Stimulated activated CD8-positive, alpha-beta memory T cell treated with anti-CD3 and anti-CD28 coated beads, Interleukin-4, amount 100 ng/mL, for 4 hours (primary cell): ENCODE measurements around the gene PM20D1.
A peak's percentile ranks its signal among the peaks of the same experiment; 100 is the strongest.
"Not testable (repeated sequence)": the region's sequence is repeated elsewhere in the genome, so short reads cannot be mapped to it uniquely, and the experiment has no call there.

Experiments used
- DNase-seq, 2 donors: peaks; one replicate each; pipeline ENCODE4 v3.0.0-alpha.2; 2020; ENCODE audit warnings: low read depth in 2 of 2, low spot score in 1 of 2

The PM20D1 gene

GRCh38 chr1:205843036-205843859 lies 6.7 kb downstream of the PM20D1 start:
- no peak for DNase-seq

GRCh38 chr1:205842229-205842628 lies 7.7 kb downstream of the PM20D1 start:
- DNase-seq, result no peak

- no peak for DNase-seq
These were observed 9.6 kb downstream of the PM20D1 start for GRCh38 chr1:205840146-205840923.

DNA sequence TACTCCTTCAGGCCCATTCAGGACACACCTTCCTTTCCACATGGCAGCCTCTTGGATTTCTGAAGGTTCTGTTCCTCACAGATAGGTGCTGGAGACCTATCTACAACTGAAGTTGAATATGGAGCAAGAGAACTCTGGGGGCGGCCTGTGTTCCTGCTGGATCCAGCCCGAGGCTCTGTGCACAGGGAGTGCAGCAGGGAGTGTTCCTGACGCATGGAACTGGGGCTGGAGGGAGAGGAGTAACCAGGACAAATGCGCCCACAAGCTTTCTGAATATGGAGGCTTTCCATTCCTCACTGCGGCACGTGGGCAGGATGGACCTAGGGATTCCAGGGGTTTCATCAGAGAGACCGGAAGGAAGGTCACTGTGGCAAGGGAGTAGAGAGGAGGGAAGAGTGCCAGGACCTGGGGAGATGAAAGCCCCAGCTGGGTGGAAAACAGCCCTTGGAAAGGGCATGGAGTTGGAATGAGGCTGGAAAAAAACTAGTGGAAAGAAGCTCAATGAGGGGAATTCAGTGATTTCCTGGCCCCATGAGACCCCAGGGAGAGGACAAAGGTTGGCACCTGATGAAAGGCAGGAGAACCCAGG lies 12.5 kb downstream of the PM20D1 start:
- DNase-seq, result no peak

- DNase-seq, result no peak
These were observed 15.2 kb downstream of the PM20D1 start for GRCh38 chr1:205834751-205835150.

- no peak for DNase-seq
These were observed 17.6 kb downstream of the PM20D1 start for GRCh38 chr1:205832326-205832751.

DNA sequence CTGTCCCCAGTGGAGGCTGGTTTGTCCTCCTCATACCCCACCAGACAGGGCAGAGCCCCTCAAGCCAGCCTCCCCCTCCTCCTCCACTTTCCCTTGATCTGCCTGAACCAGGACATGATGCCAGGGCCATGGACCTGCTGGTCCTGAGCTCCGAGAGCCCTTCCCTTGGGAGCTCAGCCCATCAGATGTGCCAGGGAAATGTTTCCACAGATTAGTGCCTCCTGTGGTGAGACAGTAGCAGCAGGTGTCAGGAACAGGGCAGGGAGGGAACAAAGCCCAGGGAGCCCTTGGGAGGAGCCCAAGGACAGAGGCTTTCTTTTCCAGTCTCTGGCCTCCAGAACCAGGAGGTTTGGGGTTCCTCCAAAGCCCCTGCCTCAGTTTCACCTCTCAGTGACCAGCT lies 22.3 kb downstream of the PM20D1 start:
- no peak for DNase-seq

GRCh38 chr1:205826995-205827394 lies 22.9 kb downstream of the PM20D1 start:
- no peak for DNase-seq

- DNase-seq, result no peak
These were observed 23.7 kb downstream of the PM20D1 start for GRCh38 chr1:205826016-205826806.

DNA sequence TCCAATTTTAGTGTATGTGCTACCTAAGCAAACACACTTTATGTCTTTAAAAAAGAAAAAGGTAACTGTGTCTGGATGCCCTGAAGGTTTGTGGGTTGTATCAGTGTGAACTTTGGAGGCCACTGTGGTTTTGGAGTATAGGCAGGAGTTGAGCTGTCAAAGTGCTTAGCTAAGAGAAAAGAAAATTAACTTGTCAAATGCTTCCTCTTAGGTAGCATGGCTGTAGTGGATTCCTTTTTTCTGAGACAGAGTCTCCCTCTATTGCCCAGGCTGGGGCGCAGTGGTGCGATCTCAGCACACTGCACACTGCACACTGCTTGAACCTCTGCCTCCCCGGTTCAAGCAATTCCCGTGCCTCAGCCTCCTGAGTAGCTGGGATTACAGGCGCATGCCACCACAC lies 25.8 kb downstream of the PM20D1 start:
- no peak for DNase-seq

DNA sequence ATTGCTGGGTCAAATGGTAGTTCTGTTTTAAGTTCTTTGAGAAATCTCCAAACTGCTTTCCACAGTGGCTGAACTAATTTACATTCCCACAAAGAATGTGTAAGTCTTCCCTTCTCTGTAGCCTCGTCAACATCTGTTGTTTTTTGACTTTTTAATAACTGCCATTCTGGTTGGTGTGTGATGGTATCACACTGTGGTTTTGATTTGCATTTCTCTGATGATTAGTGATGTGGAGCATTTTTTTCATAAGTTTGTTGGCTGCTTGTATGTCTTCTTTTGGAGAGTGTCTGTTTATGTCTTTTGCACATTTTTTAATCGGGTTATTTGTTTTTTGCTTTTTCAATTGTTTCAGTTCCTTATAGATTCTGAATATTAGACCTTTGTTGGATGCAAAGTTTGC lies 26.7 kb downstream of the PM20D1 start:
- DNase-seq, result not testable (repeated sequence)

GRCh38 chr1:205822397-205822796 lies 27.5 kb downstream of the PM20D1 start:
- DNase-seq, result no peak

DNA sequence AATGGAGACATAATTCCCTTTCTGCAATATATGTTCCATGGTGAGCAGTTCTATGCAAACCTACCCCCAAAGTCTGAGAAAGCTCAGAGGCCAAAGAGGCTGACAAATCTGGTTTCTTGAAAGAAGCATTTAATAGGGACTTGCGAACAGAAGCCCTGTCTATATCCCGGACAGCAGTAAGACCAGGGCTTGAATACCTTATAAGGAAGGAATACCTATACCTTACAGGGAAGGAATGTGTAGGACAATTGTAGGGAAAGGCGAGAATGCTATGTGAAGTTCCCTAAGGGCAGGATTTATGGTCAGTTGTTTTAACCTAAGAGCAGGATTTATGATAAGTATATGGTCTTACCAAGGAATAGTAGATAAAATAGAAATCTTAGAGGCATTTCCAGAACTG lies 31.9 kb downstream of the PM20D1 start:
- no peak for DNase-seq

DNA sequence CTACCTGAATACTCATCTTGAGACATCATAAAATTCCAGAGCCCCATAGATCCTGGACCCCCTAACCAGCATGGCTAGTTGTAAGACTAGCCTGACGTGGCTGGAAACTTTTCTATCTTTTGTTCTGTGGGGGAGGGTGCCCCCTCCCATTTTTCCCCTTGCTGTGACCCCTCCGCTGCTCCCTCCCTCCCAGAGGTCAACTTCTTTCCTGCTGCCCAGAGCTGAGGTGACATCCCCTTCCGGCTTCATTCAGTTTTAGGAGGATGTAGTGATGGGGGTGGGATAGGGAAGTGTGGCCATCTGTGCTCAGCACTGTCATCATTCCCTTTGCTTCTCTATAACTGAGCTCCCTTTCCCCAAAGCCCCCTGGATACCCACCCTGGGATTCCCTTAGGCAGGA lies 32.6 kb downstream of the PM20D1 start:
- no peak for DNase-seq

GRCh38 chr1:205813755-205814058 lies 36.2 kb downstream of the PM20D1 start:
- DNase-seq, result no peak

- peak; percentile 78 to 87 for DNase-seq
These were observed 36.8 kb downstream of the PM20D1 start, which contains the start of gene SLC41A1 for GRCh38 chr1:205812878-205813754. Gene SLC41A1 (minus strand): TSS chr1:205813198. CDS start chr1:205810441, 2,757 bp downstream.

GRCh38 chr1:205812271-205812877 lies 37.6 kb downstream of the PM20D1 start:
- no peak for DNase-seq

GRCh38 chr1:205811660-205812059 lies 38.3 kb downstream of the PM20D1 start:
- no peak for DNase-seq

DNA sequence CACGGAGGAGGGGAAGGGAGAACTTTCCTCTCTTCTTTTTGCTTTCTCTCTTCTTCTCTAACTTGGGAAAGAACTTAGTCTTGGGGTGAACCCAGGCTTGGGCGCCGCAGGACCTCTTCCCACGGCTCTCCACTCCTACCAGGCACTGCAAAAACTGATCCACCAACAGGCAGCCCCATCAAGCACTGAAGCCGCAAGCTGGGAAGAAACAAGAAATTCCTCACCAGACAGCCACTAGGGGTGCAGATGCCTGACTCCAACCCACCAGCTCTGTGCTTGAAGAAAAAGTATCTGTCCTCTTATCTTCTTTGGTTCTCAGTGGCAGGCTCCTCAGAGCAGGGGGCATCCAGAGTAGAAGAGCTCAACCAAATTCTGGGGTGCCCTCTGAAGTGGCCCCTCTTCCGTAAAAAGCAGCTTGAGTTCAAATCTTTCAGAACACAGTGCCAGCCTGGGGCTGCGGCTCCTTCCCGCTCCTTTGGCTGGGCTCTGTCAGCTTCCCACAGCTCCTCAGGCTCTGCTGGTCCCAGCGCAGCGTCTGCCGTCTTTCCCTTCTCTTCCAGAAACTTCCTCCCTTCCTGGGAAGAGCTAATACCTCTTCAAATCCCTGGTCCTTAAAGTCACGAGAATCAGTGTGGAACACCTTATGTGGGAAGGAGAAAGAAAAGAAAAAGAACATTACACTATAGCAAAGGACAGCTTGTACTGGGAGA lies 39.3 kb downstream of the PM20D1 start:
- no peak for DNase-seq
